ENCODE results near the gene USP48.

USP48 gene

GRCh38 chr1:21629971-21630370, 153.0 kb downstream of the USP48 start:
- no peak for TF ChIP-seq CTCF (conservative IDR thresholded peaks at IDR 0.05; ENCODE audit: low read depth, low read length)
- no peak overlapping the region for H3K4me3 ChIP-seq (ENCODE audit: low read depth, low read length)
- DNase-seq (ENCODE audit: low read depth) = no peak

- DNase-seq (ENCODE audit: low read depth) = no peak
- no peak for TF ChIP-seq CTCF (conservative IDR thresholded peaks at IDR 0.05; ENCODE audit: low read depth, low read length)
- no peak overlapping the region for H3K4me3 ChIP-seq (ENCODE audit: low read depth, low read length)
Observed at GRCh38 chr1:21628798-21629393, 154.1 kb downstream of the USP48 start.

Data from choroid plexus epithelial cell (primary cell).